NCI-H2171 (cell line): Measurements from ENCODE around the gene CCDC112.

ENCODE experiments used
- DNase-seq: peaks from one replicate; lab custom pipeline; 2025; lab: John Stamatoyannopoulos, UW

Gene CCDC112

GRCh38 chr5:115317320-115317719, 20.9 kb upstream of the CCDC112 start:
- DNase-seq, result no peak

GRCh38 chr5:115313632-115314031, 17.2 kb upstream of the CCDC112 start:
- DNase-seq, result no peak

GRCh38 chr5:115313052-115313451, 16.6 kb upstream of the CCDC112 start:
- DNase-seq, result no peak

- DNase-seq, result peak; percentile 4
Observed at GRCh38 chr5:115309751-115310370, 13.4 kb upstream of the CCDC112 start.

- no peak for DNase-seq
Observed at GRCh38 chr5:115308815-115309214, 12.4 kb upstream of the CCDC112 start.

- no peak for DNase-seq
Observed at GRCh38 chr5:115306011-115306536, 9.6 kb upstream of the CCDC112 start.

- no peak for DNase-seq
Observed at GRCh38 chr5:115304496-115304895, 8.0 kb upstream of the CCDC112 start.

- no peak for DNase-seq
Observed at GRCh38 chr5:115298811-115299210, 2.4 kb upstream of the CCDC112 start.

- DNase-seq, result no peak
Observed at GRCh38 chr5:115297031-115297430, 577 bp upstream of the CCDC112 start.

- no peak for DNase-seq
Observed at GRCh38 chr5:115295777-115296123, 704 bp downstream of the CCDC112 start.

GRCh38 chr5:115291397-115291796, 5.1 kb downstream of the CCDC112 start:
- no peak for DNase-seq

GRCh38 chr5:115289104-115289503, 7.3 kb downstream of the CCDC112 start:
- DNase-seq, result no peak

- DNase-seq, result no peak
Observed at GRCh38 chr5:115284021-115284420, 12.4 kb downstream of the CCDC112 start.

- DNase-seq, result no peak
Observed at GRCh38 chr5:115282131-115282530, 14.3 kb downstream of the CCDC112 start.

- DNase-seq, result no peak
Observed at GRCh38 chr5:115274584-115274983, 21.9 kb downstream of the CCDC112 start.

GRCh38 chr5:115272297-115272958, 24.0 kb downstream of the CCDC112 start:
- no peak for DNase-seq

- DNase-seq, result no peak
Observed at GRCh38 chr5:115271295-115272050, 25.0 kb downstream of the CCDC112 start.

GRCh38 chr5:115267617-115268016, 28.8 kb downstream of the CCDC112 start:
- DNase-seq, result no peak

- DNase-seq, result no peak
Observed at GRCh38 chr5:115265220-115265619, 31.2 kb downstream of the CCDC112 start.

- DNase-seq, result no peak
Observed at GRCh38 chr5:115264786-115265185, 31.7 kb downstream of the CCDC112 start.

- no peak for DNase-seq
Observed at GRCh38 chr5:115263078-115263380, 33.4 kb downstream of the CCDC112 start.

GRCh38 chr5:115262321-115263077, 34.0 kb downstream of the CCDC112 start, which contains the start of gene PGGT1B:
Gene PGGT1B, minus strand, starts transcription at chr5:115262877. Its CDS starts 26 bp downstream, at chr5:115262851.
- peak; percentile 48 for DNase-seq

GRCh38 chr5:115262011-115262320, 34.5 kb downstream of the CCDC112 start:
- DNase-seq, result no peak
